GM19468 (cell line): ENCODE measurements around the gene ZBTB38.
A peak's percentile ranks its signal among the peaks of the same experiment; 100 is the strongest.

ENCODE experiments used
- ATAC-seq: cut with Tn5 transposase; IDR thresholded peaks from one replicate; pipeline ENCODE4 v1.9.1; 2021; ENCODE audit warnings: mild to moderate bottlenecking, moderate library complexity, moderate number of reproducible peaks; ENCODE audit not compliant: unreplicated experiment; ENCODE audit errors: extremely low read depth

Gene ZBTB38

DNA sequence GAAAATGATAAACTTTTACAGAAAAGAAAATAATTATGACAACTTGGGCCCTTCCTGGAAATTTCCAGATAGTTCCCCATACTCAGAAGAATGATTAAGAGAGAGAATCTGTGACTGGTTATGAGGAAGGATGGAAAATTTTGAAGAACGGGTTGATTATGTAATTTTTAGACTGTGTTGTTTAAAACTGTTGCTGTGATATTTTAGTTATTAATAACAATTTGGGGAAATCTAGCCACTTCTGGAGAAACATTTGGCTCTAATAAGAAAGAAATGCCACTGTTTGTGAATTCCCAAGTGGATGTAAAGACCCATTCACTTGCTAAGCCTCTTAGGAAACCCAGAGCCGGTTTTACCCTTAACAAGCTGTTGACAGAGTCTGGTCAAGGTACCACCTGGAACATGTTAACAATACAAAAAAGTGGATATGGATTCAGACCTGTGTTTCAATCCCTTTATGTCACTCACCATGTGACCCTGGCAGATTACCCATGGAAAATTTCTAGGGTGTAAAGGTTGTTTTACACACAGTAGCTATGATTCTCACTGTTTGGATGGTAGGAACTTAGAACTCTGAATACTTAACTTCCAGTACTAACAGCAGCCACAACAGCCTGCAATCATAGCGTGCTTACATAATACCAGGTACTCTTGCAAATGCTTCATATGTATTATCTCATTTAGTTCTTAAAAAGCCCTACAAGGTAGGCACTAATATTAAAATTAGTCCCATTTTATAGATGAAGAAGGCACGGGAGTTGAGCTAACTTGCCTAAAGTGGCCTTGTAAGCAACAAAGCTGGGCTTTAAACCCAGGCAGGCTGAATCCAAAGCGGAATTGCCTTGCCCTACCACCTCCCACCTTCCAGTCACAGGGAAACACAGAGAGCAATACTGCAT, 32.0 kb downstream of the ZBTB38 start:
- ATAC-seq = no peak

DNA sequence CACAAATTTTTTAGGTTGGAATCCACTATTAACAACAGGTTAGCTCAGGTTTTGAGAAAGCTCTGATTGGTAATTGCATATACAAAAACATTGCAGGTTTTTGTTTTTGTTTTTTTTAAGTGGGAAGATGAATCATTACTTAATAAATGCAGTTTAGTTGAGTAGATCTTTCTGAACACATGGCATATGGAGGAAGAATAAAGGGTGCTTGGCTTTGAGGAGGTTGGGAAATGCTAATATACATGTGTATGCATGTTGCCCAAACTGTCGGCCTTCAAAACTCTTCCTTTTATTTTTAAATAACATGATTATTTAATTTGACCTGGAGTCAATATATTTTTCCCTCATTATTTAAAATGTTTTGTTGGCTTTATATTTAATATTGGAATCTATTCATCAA, 32.8 kb downstream of the ZBTB38 start:
- no peak for ATAC-seq

DNA sequence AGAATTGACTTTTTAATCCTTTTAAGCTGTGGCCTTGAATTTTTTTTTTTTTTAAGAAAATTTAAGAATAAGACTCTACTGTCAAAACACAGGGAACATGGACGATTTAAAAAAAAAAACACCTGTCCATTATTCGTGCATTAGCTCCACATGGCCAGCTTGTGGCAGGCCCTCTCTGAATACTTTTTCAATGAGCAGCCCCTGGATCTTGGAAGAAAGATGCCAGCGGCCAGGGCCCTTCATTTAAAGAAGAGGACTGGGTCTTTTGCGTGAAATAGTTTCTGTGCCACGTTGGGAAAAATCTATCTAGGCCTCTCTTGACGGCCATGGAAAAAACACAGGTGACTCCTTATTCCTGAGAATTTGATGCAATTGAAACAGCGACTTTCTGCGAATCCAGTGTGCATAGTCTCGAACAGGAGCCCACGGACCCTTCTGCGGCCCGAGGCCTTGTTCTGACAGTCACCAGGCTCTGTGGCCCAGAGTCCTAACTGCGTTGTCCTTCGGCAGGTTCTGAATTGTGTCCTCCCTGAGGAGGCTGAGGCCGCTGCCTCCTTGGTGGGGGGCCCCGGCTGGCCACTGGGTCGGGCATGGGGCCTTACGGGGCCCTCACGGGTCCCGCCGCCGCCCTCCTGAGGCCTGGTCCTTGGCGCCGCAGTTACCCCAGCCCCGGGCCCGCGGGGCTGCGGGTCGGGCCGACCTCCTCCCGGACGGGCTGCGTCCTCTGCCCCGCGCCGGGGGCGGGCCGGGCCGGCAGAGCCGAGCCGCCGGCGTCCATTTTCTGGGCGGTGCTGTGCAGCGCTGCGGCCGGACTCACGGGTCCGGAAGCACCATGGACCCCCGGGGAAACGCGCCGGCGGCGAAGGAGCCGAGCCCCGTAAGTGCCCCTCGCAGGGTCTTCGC, 33.5 kb downstream of the ZBTB38 start:
- peak; percentile 38 for ATAC-seq

DNA sequence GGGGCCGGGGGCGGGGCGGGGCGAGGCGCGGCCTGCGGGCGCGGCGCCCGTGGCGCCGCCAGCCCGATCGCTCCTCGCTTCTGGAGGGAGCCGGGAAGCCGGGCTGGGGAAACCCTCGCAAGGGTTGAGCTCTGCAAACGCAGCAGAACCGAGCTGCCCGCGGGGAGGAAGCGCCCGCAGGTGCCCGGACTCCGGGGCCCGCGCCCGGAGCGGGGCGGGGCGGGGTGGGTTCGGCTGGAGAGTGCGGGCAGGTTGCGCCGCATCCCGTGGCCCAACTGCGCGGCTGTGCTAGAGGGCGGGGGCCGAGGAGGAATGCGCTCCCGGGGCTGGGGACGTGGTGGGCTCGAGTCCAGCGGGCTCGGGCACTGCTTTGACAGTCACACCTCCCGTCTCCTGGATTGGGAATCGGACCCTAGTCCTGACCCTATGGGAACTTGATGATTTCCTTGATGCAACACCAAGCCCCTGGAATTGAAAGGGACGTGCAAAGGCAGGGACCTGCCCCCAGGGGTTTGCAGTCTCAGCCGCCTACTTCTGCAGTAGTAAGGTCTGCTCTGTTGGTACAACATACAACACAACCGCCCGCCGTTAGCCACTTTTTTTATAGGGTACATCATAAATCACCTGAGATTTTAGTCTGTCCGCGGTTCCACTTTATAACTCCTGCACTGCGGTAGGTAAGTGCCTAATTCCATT, 34.3 kb downstream of the ZBTB38 start:
- peak; percentile 13 for ATAC-seq

DNA sequence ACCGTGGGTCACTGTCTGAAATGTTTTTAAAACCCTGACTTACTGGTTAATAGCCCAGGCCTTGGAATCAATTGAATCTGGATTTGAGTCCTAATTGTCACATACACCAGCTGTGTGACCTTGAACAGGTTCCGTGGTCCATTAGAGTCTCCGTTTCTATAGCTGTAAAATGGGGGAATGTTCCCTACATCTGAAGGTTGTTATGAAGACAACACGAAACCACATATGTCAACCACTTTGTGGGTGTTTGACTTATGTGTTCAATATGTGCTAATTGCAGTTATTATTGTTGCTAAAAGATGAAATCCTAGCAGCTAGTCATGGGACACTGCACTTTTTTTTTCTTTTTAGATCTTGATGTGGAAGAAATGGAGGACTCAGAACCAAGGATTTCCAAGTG, 35.3 kb downstream of the ZBTB38 start:
- no peak for ATAC-seq

DNA sequence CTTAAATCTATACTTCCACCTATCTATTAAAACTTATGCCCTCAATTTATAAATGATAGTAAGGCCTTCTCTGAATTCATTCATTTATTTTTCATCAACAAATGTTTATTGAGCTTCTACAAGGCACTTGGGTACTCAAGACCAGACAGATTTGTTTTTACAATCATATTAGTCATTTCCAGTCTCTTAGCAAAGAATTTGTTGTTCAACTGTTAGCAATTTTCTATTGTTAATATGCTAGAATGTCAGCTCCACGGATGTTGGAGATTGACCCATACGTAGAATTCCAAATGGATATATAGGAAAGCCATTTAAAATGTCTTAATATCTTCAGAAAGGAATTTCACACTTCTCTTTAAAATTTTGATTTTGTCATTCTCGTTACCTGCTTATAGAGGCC, 36.7 kb downstream of the ZBTB38 start:
- ATAC-seq = no peak

DNA sequence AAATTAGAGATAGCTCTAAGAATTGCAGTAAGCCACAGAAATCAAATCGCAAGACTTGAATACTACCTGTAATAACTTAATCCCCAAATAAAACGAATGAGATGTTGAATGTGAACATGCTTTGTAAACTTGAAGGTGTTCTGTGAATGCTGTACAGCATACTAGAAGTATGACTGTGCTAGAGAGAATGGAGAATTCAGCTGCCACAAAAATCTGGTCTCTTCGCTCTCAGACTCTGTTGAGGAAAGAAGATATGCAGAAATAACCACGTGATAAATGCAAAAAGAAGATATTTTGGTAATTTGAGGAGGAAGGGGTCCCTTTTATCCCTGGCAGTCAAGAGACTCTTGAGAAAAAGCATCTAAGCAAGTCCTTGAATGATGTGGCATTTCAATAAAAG, 37.3 kb downstream of the ZBTB38 start:
- ATAC-seq = no peak

DNA sequence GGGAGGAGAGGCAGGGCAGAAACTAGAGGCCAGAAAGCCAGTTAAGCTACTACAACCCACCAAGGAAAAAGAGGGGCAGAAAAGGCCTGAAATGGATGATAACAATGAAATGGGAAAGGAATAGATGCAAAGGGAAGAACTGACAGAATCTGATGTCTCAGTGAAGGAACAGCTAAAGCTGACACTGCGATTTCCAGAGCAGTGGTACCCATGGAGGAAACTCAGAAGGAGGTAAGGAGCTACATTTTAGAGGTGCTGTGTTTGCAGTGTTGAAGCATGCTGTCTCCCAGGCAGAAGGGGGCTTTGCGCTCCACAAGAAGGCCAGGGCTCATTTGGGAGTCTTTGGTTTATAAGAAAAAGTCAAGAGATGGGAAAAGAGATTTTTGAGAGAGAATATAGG, 38.0 kb downstream of the ZBTB38 start:
- ATAC-seq = no peak

DNA sequence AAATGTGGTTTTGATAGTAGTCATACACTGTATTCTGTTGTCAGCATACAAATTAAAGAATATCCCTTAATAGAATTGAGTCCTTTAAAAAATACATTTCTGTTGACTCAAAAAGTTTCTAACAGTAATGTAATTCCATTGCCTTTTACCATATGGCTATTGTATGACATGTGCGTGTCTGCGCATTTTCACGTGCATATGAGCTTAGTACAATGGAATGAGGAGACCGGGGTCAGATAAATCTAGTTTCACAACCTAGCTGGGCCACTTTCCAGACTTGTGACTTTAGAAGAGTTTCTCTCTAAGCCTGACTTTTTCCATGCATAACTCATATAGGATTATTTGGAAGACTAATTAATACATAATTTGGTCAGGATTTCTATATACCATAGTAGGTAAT, 38.7 kb downstream of the ZBTB38 start:
- ATAC-seq = no peak

DNA sequence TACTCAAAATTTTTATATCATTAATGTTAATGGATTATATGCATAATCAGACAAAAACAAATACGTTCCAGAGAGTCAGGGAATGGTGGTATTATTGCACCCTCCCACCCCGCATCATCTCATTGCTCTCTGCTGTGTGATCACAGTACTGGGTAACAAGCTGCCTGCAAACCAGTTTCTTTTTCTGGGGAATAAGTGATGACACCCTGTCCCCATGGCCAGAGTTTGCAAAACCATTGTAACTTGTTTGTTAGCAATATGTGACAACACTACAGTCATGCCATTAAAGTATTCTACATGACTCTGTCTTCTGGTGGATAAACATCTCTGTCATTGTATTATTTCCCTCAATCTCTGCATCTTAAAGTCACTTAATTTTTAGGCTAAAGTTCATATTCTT, 39.5 kb downstream of the ZBTB38 start:
- ATAC-seq = no peak

DNA sequence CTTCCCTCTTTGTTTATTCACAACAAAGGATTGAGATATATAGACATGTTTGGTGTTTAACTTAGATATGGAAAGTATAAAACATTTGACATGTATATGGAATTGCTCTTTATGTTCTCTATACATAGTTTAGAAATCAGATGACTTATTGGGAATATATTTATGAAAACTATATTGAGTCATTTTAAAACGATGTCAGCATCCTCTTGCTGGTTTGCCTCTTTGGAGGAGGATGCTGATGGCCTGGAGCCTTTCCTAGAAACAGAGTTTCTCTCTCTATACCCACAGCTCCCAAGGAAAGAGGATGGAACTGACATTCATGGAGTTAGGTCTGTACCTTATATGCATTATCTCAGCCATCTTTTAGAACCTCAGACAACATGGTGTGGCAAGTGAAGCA, 40.3 kb downstream of the ZBTB38 start:
- no peak for ATAC-seq

DNA sequence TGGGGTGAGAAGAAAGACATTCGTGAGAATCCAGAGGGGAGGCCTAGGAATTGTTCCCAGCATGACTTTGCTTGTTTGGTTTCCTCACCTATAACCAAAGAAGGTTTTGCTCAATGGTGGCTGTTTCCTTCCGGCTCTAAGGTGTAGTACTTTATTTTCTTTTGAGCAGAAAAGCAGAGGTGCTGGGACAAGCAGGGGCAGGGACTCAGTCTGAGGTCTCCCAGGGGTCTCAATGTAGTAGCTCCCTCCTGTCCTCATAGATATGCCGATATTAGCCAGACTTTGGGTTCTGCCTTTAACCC, 41.6 kb downstream of the ZBTB38 start:
- ATAC-seq = no peak

DNA sequence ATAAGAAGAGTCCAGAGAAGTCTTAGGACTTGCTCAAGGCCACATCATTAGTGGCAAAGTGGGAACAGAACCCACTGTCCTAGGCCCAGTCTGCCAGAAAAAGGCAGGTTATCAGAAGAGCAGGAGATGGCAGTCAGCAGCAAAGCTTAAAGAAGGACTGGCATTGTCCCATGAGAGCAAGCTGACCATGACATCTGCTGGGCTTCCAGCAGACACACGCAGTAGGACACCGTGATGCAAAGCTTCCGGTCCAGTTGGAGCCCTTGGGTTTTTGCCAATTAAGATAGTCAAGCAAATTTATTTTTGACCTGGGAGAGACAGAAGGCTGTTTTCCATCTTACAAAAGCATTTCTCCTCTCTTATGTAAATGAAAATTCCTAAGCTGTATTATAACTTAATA, 42.1 kb downstream of the ZBTB38 start:
- ATAC-seq = no peak

DNA sequence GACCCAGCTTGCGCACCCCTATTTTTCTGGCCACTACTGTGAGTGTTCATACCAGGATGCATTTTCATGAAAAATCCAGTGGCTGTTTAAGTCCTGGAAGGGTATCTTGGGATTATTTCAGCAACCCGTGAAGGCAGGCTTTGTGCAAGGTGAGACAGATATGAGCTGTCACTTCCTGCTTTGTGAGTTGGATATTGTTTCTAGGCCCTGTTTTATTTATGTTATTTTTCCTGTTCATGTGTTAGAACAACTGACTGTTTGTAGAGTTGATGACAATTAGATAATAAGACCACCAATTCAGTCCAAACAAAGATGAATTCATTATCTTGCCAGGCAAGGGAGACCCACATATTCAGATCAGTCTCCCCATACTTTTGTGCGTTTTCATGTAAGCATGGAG, 42.5 kb downstream of the ZBTB38 start:
- ATAC-seq = no peak

DNA sequence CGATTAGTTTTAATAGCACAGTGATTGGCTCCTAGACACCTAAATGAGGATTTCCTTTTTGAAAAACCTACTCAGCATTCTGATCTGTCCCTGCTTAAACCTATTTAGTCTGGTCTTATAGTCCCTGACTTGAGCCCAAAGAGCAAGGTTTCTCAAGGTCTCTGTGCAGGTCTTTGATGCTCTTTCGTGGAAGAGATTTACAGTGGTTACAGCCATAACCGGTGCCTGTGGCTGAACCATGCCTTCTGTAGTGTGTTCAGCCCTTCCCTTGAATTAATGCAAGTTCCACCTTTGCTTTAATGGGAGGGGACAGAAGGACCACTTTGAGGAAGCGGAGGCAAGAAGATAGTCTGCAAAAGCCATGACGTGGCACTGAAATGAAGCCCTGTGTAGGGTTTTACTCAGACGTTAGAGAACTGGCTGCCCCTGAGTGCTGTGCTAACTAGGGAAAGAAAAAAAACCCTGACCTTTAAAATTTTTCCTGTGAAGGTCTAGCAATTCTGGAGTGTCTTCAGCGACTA, 43.0 kb downstream of the ZBTB38 start:
- ATAC-seq = no peak

DNA sequence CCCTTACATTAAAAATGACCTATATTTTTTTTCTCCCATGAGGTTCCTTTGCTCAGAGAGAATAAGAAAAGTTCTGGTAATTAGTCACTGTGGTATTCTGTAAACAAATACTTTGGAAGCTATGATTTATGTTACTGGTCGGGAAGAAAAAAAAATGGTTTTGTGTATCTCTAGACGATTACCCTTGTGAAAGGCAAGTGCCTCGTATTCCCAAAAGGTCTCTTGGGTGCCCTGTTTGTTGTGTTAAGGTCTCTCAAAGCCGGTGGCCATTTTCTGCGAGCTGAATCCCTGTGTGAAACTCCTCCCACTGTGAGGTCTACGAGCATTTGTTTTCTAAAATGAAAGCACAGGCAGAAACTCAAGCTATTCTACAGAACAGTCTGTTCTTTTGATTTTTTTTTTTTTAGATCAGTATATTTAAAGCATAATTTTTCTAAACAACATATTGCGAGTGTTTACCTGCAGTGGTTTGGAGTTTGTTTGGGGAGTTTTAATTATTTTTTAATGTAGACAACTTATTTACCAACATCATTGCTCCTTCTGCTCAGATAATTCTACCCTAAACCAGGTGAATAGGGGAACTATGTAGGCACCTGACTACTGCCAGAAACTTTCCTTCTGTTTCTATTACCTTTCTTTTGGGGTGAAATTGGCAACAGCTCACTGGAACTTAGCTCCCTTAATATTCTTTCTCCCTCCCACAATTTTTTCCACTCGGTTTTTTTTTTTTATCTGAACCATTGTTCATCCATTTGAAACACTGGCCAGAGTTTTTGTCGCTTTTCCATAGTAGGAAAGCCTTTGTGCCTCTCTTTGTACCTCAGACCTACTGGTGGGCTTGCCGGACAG, 44.0 kb downstream of the ZBTB38 start:
- no peak for ATAC-seq

DNA sequence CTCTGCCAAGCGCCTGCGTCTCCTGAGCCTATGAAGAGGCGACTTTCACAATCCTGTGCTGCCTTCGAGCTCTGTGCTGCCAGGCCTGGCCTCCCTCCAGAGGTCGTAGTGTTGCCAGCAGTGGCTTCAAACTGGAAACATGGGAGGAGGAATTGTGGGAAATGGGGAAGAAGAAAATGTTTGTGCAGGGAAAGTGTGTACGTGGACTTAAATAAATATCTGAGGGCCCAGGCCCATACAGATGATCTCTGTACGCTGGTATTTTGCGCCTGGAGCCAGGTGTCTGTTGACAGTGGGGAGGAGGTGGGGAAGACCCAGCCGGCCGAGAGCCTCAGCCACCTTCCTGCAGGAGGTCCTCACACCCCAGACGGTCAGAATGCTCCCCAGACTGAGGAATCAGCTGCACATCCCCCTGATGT, 44.6 kb downstream of the ZBTB38 start:
- ATAC-seq = no peak

DNA sequence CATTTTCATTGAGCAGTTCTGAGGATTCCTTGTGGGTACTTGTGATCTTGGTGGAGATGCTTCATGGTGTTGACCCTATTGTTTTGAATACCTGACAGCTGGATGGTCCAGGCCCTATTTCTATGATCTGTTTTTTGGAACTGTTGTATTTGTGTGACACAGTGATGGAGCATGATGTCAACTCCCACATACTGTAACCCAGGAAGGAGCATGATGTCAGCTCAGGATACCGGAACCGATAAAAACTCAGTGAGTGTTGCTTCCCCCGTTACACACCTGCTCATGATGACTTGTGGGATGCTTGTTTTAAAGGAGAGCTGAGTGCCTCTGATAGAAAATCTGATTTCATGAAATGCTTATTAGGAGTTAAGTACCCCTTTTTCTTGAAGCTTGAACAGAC, 45.1 kb downstream of the ZBTB38 start:
- no peak for ATAC-seq

DNA sequence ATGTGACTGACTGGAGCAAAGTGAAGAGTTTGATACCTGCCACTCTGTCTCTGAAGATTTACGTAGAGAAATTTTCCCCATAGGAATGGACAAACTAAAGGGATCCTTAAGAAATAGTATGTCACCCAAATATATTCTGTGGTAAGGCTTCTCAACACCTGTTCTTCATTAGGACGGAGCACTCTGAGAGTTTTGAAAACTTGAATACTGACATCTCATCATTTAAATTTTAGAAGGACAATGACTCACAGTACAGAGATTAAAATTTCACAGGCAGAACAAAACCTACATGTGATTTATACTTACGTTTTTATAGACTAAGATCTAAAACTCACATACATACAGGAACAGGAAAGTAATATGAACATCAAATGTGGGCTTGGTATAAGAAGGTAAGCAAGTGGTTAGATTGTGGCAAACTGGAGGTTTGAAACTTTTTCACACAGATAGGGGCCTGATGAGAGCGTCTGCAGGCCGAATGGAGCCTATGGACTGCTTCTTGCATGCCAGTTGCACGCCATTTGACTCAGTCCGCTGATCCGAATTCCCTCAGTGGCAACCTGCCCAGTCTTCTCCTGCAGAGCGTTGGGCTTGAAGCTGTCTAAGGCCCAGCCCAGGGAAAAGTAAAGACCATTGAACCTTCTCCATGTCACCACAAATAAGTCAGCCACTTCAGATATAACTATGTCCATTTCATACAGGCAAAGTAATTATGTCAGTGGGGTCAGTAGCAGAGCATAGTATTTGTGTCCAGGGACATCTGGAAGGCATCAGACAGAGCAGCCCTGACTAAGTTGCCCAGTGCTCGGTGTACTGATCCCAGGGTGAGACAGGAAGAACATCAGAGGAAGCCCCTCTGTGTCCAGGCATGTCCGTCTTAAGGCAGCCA, 45.7 kb downstream of the ZBTB38 start:
- no peak for ATAC-seq
